HG03025 (cell line): ENCODE data around the gene ERCC2.

Experiments used
- ATAC-seq: cut with Tn5 transposase; IDR thresholded peaks from one replicate; pipeline ENCODE4 v1.9.1; 2021; ENCODE audit warnings: mild to moderate bottlenecking, moderate library complexity; ENCODE audit not compliant: unreplicated experiment, low FRiP score

Gene ERCC2

DNA sequence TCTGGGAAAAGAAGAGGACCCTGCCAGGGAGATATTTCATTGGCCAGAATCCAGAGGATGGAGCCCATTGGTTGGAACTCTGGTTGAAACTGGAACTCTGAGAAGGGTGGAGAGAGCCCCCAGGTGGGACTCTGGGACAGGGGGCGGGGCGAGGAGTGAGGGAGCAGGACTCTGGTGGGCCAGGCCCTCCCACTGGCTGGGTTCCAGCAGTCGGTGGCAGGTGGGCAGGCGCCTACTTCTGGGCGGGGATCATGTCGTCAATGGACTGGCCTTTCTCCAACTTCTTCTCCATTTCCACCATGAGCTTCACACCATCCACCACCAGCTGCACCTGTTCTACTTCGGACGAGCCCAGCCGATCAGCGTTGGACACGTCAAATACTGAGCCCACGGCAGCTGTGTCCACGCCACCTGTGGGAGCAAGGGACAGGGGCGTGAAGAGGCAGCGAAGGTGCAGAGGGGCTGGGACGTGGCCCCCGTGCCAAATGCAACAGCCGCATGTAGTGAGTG lies 63.8 kb downstream of the ERCC2 start:
- ATAC-seq, result no peak

GRCh38 chr19:45306040-45306439 lies 64.3 kb downstream of the ERCC2 start:
- ATAC-seq, result no peak

DNA sequence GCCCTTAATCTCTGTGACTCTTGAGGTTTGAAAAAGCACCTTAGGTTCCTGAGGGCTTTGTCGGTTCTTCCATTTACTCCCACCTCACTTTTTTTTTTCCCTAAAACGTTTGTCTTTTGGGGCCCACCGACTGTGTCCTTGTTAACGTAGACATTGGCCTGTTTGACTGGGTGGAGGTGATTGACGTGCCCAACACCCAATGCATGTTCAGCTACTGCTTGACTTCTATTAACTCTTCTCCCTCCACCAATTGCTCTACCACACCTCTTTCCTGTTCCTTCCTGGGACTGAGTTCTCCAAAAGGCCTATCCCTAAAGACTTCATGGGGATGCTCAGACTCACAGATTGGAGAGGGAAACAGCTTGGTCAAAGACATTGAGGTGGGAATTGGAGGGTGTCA lies 65.0 kb downstream of the ERCC2 start:
- no peak for ATAC-seq

DNA sequence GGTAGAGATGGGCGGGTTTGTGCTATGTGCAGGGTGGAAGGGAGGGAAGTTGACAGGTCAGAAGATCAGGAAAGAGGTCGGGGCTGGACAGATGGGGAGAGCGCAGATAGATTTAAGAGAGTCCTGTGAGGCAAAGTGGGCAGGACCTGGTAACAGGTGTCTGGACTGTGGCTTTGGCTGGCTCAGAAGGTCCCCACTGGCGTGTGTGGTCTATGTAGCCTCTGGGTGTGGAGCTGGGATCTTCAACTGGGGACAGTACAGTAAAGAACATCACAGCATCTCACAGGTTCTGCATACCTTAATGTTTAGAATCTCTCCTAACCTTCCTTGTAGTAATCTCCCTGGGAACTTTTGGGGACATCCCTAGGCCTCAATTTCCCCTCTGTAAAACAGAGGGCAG lies 65.4 kb downstream of the ERCC2 start:
- no peak for ATAC-seq

DNA sequence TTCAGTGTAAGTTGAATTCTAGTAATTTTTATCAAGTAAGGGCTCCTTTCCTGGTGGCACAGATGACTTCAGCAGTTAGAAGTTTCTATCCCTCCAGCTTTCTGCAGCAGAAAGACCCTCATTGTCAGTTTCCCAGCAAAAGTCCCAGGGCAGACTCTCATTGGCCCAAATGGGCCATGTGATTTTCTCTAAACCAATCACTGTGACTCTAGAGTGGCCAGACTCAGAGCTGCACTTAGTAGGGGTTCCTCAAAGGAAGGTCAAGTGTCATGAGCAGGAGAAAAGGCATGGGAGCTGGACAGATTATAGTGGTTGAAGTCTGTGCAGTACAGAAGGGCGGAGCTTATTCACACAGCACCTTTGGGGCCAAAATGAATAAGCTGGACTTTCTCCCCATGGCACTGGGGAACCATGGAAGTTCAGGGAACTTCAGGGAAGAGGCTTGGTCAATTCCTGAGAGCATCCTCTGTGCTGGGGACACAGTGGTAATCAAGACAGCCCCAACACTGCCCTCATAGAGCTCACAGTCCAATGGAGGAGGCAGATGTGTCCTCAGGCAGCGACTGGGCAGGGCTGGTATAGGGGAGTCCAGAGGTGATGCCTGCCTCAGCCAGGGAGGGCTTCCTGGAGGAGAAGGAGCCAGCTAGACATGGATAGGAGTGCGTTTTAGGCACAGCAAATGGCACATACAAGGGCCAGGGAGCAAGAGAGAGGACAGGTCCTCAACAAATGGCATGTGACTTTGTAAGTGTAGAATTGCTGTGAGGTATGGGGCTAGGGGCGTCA lies 66.0 kb downstream of the ERCC2 start:
- no peak for ATAC-seq

- ATAC-seq, result no peak
Measured at GRCh38 chr19:45303269-45304060, 66.9 kb downstream of the ERCC2 start.

DNA sequence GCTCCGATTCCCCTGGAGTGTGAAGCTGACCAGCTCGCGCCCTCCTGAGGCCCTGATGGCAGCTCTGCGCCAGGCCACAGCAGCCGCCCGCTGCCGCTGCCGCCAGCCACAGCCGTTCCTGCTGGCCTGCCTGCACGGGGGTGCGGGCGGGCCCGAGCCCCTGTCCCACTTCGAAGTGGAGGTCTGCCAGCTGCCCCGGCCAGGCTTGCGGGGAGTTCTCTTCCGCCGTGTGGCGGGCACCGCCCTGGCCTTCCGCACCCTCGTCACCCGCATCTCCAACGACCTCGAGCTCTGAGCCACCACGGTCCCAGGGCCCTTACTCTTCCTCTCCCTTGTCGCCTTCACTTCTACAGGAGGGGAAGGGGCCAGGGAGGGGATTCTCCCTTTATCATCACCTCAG lies 68.0 kb downstream of the ERCC2 start:
- no peak for ATAC-seq
